Fibroblast of mammary gland (primary cell): ENCODE measurements around the gene CCDC6.
"Not testable (repeated sequence)": the region's sequence is repeated elsewhere in the genome, so short reads cannot be mapped to it uniquely, and the experiment has no call there.

Experiments
- DNase-seq: peaks from one replicate; pipeline ENCODE4 v3.0.0-alpha.2; 2010; ENCODE audit warnings: low read depth
- H3K4me3 ChIP-seq: 2 replicates; pipeline ENCODE4 v1.5.1; 2011; ENCODE audit warnings: low read depth, mild to moderate bottlenecking, low read length, moderate library complexity; ENCODE audit not compliant: control insufficient read depth
- CTCF ChIP-seq: conservative IDR thresholded peaks from 2 replicates; pipeline ENCODE4 v1.5.1; 2011; ENCODE audit warnings: low read depth, low read length, inconsistent platforms; ENCODE audit not compliant: control insufficient read depth, insufficient read depth

CCDC6 gene

DNA sequence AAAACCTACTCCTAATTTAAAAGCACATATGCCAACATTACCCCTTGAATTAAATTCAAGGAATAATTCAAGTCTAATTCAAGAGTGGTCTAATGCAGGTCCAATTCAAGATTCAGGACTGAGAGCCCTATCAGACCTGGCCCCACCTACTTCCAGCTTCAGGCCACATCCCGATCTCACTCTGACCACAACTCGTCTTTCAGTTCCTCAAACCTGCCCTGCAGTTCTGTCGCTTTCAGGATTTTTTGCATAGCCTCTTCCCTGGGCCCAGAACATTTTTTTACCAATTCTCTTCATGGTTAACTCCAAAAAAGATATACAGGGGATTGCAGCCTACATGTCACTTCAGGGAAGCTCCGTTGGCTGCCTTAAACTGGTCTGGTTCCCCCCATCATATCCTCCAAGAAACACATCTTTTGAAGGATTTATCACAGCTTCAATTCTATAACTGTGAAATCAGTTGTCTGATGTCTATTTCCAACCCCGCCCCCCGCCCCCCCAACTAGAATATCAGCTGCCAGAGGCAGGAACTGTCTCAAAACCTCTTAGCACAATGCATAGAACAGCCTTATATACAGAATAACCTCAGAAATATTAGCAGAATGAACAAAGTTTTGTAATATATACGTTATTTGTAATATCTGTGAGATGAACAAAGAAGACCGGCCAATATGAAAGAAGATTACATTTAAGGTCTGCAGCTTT is 20.8 kb downstream of the CCDC6 start:
- no peak for DNase-seq
- H3K4me3 ChIP-seq = no peak overlapping the region
- TF ChIP-seq CTCF = no peak

DNA sequence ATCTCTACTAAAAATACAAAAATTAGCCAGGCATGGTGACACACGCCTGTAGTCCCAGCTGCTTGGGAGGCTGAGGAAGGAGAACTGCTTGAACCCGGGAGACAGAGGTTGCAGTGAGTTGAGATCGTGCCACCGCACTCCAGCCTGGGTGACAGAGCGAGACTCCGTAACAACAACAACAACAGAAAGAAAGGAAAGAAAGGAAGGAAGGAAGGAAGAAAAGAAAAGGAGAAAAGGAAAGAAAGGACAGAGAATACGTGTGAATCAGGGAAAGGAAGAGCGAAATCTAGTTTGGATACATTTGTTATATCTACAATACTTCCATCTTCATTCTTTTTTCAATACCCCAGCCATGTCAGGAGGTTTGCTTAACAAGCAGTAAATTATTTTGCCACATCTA is 21.5 kb downstream of the CCDC6 start:
- not testable (repeated sequence) for DNase-seq, H3K4me3 ChIP-seq

GRCh38 chr10:59881640-59882039 is 24.7 kb downstream of the CCDC6 start:
- no peak for TF ChIP-seq CTCF
- no peak overlapping the region for H3K4me3 ChIP-seq
- DNase-seq = no peak

- DNase-seq = no peak
- H3K4me3 ChIP-seq = no peak overlapping the region
- TF ChIP-seq CTCF = no peak
Measured at GRCh38 chr10:59880971-59881510, 25.3 kb downstream of the CCDC6 start.

GRCh38 chr10:59880019-59880717 is 26.2 kb downstream of the CCDC6 start:
- no peak for TF ChIP-seq CTCF
- no peak for DNase-seq
- no peak overlapping the region for H3K4me3 ChIP-seq

DNA sequence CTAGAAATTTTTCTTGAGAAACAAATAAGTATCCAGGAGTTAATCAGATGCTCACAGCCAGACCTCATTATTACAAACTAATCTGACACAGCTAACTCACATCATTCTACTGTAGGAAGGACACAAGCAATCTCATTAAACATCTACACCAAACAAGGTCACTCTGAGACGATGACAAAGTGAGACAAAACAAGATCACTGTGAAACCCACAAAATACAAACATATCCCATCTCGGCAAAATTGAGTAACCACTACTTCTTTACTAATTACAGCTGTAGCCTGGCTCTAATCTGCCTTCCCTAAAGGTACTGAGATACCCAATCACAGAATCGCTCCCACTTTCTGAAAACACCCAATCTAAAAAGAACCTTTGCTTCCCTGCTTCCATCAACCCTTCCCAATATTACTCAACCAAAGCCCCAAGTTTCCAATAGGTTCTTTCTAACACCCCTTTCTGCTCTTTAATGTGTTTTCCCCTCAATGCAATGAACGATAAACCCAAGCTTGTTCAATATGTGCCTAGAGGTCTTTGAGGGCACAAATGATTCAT is 26.9 kb downstream of the CCDC6 start:
- DNase-seq = no peak
- H3K4me3 ChIP-seq = no peak overlapping the region
- TF ChIP-seq CTCF = no peak

- TF ChIP-seq CTCF = no peak
Measured at GRCh38 chr10:59878915-59879314, 27.4 kb downstream of the CCDC6 start.

More at GRCh38 chr10:59878915-59879314, 27.4 kb downstream of the CCDC6 start:
- no peak for DNase-seq
- no peak overlapping the region for H3K4me3 ChIP-seq
